HepG2 (cell line): Measurements from ENCODE around the gene DOCK4. TPM values are rescaled to one million over a fixed set of nuclear protein-coding genes. Genes with fewer than 3 reads are reported as not detected.

ENCODE experiments used
- ATAC-seq: fragments of 200-7000 bp; cut with Tn5 transposase; 3 replicates; pipeline ENCODE4 v1.9.1; 2020; ENCODE audit warnings: mild to moderate bottlenecking, moderate library complexity
- BruUV-seq: library from RNA; stranded (reverse); fragments of 400-500 nt; replicated peaks from 2 replicates; lab custom pipeline; 2021; lab: Mats Ljungman, UMichigan
- CTCF ChIA-PET: fragments of 300-600 bp; formaldehyde crosslinking; extraction: SDS; loops from one replicate; lab custom pipeline; 2021; ENCODE audit warnings: low total read pairs, inconsistent platforms, low intra/inter-chr PET ratio; lab: Yijun Ruan, JAX
- POLR2A ChIA-PET: fragments of 350-600 bp; sonication (Branson Sonifier 250); formaldehyde crosslinking; loops from one replicate; lab custom pipeline; 2020; ENCODE audit warnings: antibody characterized with exemption, inconsistent platforms; lab: Yijun Ruan, JAX
- DNase-seq: peaks from one replicate; pipeline ENCODE4 v3.0.0-alpha.2; 2015; ENCODE audit warnings: low spot score
- FAIRE-seq: peaks from 3 replicates; lab custom pipeline; 2011; peaks lifted over from hg19 to GRCh38; lab: Jason Lieb, UNC
- H2AFZ ChIP-seq: one replicate; pipeline ENCODE4 v1.6.1; 2011; ENCODE audit warnings: low read length, inconsistent platforms
- H3K27ac ChIP-seq: fragments of 300-600 bp; 3 replicates; pipeline ENCODE4 v1.8.0; 2011; ENCODE audit warnings: mixed run types, mild to moderate bottlenecking, mixed read lengths, low read length, inconsistent platforms; ENCODE audit not compliant: insufficient read depth; ENCODE audit errors: extremely low read length
- H3K27me3 ChIP-seq, 2 experiments: fragments of 200-600 bp in 1 of 2; 2 replicates in 1 of 2; 3 replicates in 1 of 2; pipeline versions ENCODE4 v1.6.0 to v1.8.0; 2011; ENCODE audit warnings: low read length in 2 of 2, mild to moderate bottlenecking in 2 of 2, moderate library complexity in 2 of 2, inconsistent platforms in 1 of 2; ENCODE audit not compliant: insufficient read depth in 2 of 2, control insufficient read depth in 1 of 2
- H3K36me3 ChIP-seq, 2 experiments: fragments of 200-600 bp in 1 of 2; replicated peaks in 1 of 2; 2 replicates in 1 of 2; 3 replicates in 1 of 2; pipeline versions ENCODE4 v1.5.1 to v1.8.0; 2011; ENCODE audit warnings: low read length in 2 of 2, inconsistent platforms in 1 of 2; ENCODE audit not compliant: insufficient read depth in 2 of 2, control insufficient read depth in 1 of 2
- H3K4me1 ChIP-seq: 2 replicates; pipeline ENCODE4 v1.5.1; 2012; ENCODE audit warnings: low read length, inconsistent platforms; ENCODE audit not compliant: insufficient read depth
- H3K4me2 ChIP-seq: 2 replicates; pipeline ENCODE4 v1.6.0; 2011; ENCODE audit warnings: low read depth, low read length, inconsistent platforms
- H3K4me3 ChIP-seq, 3 experiments: fragments of 200-600 bp in 1 of 3; sonication (generic), shearing (Covaris generic) in 1 of 3; replicated peaks in 1 of 3; 2 replicates each; pipeline ENCODE4 v1.5.1; 2011 to 2016; ENCODE audit warnings: low read length in 3 of 3, inconsistent platforms in 2 of 3, low read depth in 2 of 3, mild to moderate bottlenecking in 2 of 3, control low read depth in 1 of 3, mixed read lengths in 1 of 3; ENCODE audit not compliant: insufficient read depth in 1 of 3
- H3K79me2 ChIP-seq: one replicate; pipeline ENCODE4 v1.6.1; 2011; ENCODE audit warnings: low read length, inconsistent platforms; ENCODE audit not compliant: insufficient read depth
- H3K9ac ChIP-seq: 2 replicates; pipeline ENCODE4 v1.6.0; 2011; ENCODE audit warnings: mild to moderate bottlenecking, low read depth, low read length, inconsistent platforms; ENCODE audit not compliant: insufficient read depth
- H3K9me3 ChIP-seq: 2 replicates; pipeline ENCODE4 v1.5.1; 2012; ENCODE audit warnings: mild to moderate bottlenecking, low read length
- H4K20me1 ChIP-seq: 2 replicates; pipeline ENCODE4 v1.6.0; 2011; ENCODE audit warnings: inconsistent platforms, mild to moderate bottlenecking, low read length, moderate library complexity; ENCODE audit not compliant: insufficient read depth
- EP300 ChIP-seq, 3 experiments: sonication (generic) in 1 of 3; formaldehyde crosslinking in 1 of 3; IDR thresholded peaks; 2 replicates each; pipeline versions ENCODE4 v1.5.1 to v1.6.1; 2011 to 2020; ENCODE audit warnings: low read depth in 2 of 3, low read length in 2 of 3, borderline replicate concordance in 1 of 3, improper control_type of control experiment in 1 of 3, mild to moderate bottlenecking in 1 of 3, missing genetic modification reagents in 1 of 3, moderate library complexity in 1 of 3
- RXRB ChIP-seq: IDR thresholded peaks from 2 replicates; pipeline ENCODE4 v1.6.1; 2016; ENCODE audit warnings: borderline replicate concordance, missing genetic modification reagents, missing compliant biosample characterization
- SOX13 ChIP-seq, 3 experiments: fragments of 450-650 bp in 1 of 3; sonication (generic) in 1 of 3; formaldehyde crosslinking in 1 of 3; IDR thresholded peaks in 2 of 3; conservative IDR thresholded peaks in 1 of 3; 2 replicates each; pipeline versions ENCODE4 v1.5.0 to v1.6.1; 2016 to 2020; ENCODE audit warnings: antibody characterized with exemption in 1 of 3, mild to moderate bottlenecking in 1 of 3, missing compliant biosample characterization in 1 of 3, missing genetic modification reagents in 1 of 3, moderate library complexity in 1 of 3
- SOX5 ChIP-seq: IDR thresholded peaks from 2 replicates; pipeline ENCODE4 v1.6.1; 2016; ENCODE audit warnings: borderline replicate concordance
- THRA ChIP-seq: sonication (generic); formaldehyde crosslinking; IDR thresholded peaks from 2 replicates; pipeline ENCODE4 v1.4.0; 2020; ENCODE audit warnings: missing genetic modification reagents, borderline replicate concordance
- ZNF629 ChIP-seq: sonication (generic); formaldehyde crosslinking; conservative IDR thresholded peaks from 2 replicates; pipeline ENCODE4 v1.5.0; 2020; ENCODE audit warnings: missing genetic modification reagents
- ZNF672 ChIP-seq: sonication (generic); formaldehyde crosslinking; IDR thresholded peaks from 2 replicates; pipeline ENCODE4 v1.8.1; 2022; ENCODE audit warnings: missing genetic modification reagents
- ZNF703 ChIP-seq: sonication (generic); formaldehyde crosslinking; IDR thresholded peaks from 2 replicates; pipeline ENCODE4 v1.5.1; 2020; ENCODE audit warnings: missing genetic modification reagents, mild to moderate bottlenecking, moderate library complexity, borderline replicate concordance
- WGBS: methylation state at CpG from one replicate; pipeline ENCODE4 v1.1.6; 2017; ENCODE audit warnings: low lambda C conversion rate; 5-methylcytosine and 5-hydroxymethylcytosine counted together
- in situ Hi-C: cut with HindIII; loops from 2 replicates; pipeline ENCODE4 v1.10.0; 2017; ENCODE audit warnings: low pct_unique_long_range_greater_than_20kb; ENCODE audit not compliant: extremely low pct_ligation_motif_present
- intact Hi-C: fragments of 100-400 bp; cut with micrococcal nuclease; formaldehyde crosslinking; loops from one replicate; pipeline ENCODE4 v1.10.0; 2022; ENCODE audit not compliant: unreplicated experiment
- polyA plus RNA-seq, 8 experiments: library from polyadenylated mRNA; depleted of rRNA in 3 of 8; stranded (reverse) in 7 of 8; unstranded in 1 of 8; fragments of >200 nt; fragmentation: Illumina TruSeq in 4 of 8; extraction: Trizol in 4 of 8; gene quantifications; 2 replicates each; pipeline versions ENCODE4 v1.2.1 to v1.2.3, GENCODE V29; 2011 to 2016; ENCODE audit warnings: low read depth in 4 of 8, missing spikeins in 1 of 8, mixed read lengths in 1 of 8; ENCODE audit not compliant: insufficient read depth in 1 of 8
- total RNA-seq, 5 experiments: library from RNA; depleted of rRNA; stranded (reverse); fragments of >200 nt; fragmentation: Illumina TruSeq; extraction: Trizol; gene quantifications; 2 replicates each; pipeline ENCODE4 v1.2.3, GENCODE V29; 2016; ENCODE audit warnings: low read depth in 1 of 5
- TF ChIP-seq, protein P1 (sequence below): sonication (generic); formaldehyde crosslinking; conservative IDR thresholded peaks from 2 replicates; pipeline ENCODE4 v1.8.1; 2023; ENCODE audit warnings: missing genetic modification reagents
- TF ChIP-seq, protein P2 (sequence below): sonication (generic); formaldehyde crosslinking; IDR thresholded peaks from 2 replicates; pipeline ENCODE4 v1.4.0; 2020; ENCODE audit warnings: missing genetic modification reagents
- TF ChIP-seq, protein P3 (sequence below): sonication (generic); formaldehyde crosslinking; IDR thresholded peaks from 2 replicates; pipeline ENCODE4 v1.4.0; 2020; ENCODE audit warnings: missing genetic modification reagents, borderline replicate concordance

The DOCK4 gene
- total and polyA plus RNA-seq, 2 of the 13 experiments (the other 11 are each of a cell fraction or from before 2014, with no cell fraction given), result 13.5 to 17.4 TPM

- no peak for TF ChIP-seq ZNF703 (CRISPR knock-in tag)
- no peak for TF ChIP-seq ZNF672
- TF ChIP-seq, protein P1, sequence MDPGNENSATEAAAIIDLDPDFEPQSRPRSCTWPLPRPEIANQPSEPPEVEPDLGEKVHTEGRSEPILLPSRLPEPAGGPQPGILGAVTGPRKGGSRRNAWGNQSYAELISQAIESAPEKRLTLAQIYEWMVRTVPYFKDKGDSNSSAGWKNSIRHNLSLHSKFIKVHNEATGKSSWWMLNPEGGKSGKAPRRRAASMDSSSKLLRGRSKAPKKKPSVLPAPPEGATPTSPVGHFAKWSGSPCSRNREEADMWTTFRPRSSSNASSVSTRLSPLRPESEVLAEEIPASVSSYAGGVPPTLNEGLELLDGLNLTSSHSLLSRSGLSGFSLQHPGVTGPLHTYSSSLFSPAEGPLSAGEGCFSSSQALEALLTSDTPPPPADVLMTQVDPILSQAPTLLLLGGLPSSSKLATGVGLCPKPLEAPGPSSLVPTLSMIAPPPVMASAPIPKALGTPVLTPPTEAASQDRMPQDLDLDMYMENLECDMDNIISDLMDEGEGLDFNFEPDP (CRISPR knock-in tag), result no peak
- TF ChIP-seq, all 625 proteins: peak for 0
These were observed 72.9 kb downstream of the DOCK4 start (continued) for GRCh38 chr7:112133328-112133727.

- FAIRE-seq (no peak), DNase-seq (peak; percentile 69), ATAC-seq (peak; percentile 50; the same call in 2 of the 3 replicates)
- no TSS peak for BruUV-seq
- TF ChIP-seq RXRB (CRISPR knock-in tag) (peak; percentile 51; the same call in 1 of the 2 replicates), EP300 (IDR thresholded peaks at IDR 0.05; ENCODE audit: low read depth in 2 of 2, low read length in 2 of 2) (peak in 1 of 2 experiments; percentile 16; a peak in 1 of 4 replicates), EP300 (CRISPR knock-in tag; IDR thresholded peaks at IDR 0.05; ENCODE audit: borderline replicate concordance) (no peak), SOX13 (IDR thresholded peaks at IDR 0.05) (no peak), SOX13 (CRISPR knock-in tag; conservative IDR thresholded peaks at IDR 0.05 in 1 of 2, IDR thresholded peaks at IDR 0.05 in 1 of 2) (peak in 1 of 2 experiments; percentile 22; a peak in 1 of 4 replicates), THRA (peak; percentile 51; the same call in 1 of the 2 replicates), SOX5 (CRISPR knock-in tag) (peak; percentile 39; the same call in 1 of the 2 replicates), ZNF629 (CRISPR knock-in tag) (no peak)
- TF ChIP-seq, protein P2, sequence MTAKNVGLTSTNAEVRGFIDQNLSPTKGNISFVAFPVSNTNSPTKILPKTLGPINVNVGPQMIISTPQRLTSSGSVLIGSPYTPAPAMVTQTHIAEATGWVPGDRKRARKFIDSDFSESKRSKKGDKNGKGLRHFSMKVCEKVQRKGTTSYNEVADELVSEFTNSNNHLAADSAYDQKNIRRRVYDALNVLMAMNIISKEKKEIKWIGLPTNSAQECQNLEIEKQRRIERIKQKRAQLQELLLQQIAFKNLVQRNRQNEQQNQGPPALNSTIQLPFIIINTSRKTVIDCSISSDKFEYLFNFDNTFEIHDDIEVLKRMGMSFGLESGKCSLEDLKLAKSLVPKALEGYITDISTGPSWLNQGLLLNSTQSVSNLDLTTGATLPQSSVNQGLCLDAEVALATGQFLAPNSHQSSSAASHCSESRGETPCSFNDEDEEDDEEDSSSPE (CRISPR knock-in tag), result no peak
- TF ChIP-seq, protein P3, sequence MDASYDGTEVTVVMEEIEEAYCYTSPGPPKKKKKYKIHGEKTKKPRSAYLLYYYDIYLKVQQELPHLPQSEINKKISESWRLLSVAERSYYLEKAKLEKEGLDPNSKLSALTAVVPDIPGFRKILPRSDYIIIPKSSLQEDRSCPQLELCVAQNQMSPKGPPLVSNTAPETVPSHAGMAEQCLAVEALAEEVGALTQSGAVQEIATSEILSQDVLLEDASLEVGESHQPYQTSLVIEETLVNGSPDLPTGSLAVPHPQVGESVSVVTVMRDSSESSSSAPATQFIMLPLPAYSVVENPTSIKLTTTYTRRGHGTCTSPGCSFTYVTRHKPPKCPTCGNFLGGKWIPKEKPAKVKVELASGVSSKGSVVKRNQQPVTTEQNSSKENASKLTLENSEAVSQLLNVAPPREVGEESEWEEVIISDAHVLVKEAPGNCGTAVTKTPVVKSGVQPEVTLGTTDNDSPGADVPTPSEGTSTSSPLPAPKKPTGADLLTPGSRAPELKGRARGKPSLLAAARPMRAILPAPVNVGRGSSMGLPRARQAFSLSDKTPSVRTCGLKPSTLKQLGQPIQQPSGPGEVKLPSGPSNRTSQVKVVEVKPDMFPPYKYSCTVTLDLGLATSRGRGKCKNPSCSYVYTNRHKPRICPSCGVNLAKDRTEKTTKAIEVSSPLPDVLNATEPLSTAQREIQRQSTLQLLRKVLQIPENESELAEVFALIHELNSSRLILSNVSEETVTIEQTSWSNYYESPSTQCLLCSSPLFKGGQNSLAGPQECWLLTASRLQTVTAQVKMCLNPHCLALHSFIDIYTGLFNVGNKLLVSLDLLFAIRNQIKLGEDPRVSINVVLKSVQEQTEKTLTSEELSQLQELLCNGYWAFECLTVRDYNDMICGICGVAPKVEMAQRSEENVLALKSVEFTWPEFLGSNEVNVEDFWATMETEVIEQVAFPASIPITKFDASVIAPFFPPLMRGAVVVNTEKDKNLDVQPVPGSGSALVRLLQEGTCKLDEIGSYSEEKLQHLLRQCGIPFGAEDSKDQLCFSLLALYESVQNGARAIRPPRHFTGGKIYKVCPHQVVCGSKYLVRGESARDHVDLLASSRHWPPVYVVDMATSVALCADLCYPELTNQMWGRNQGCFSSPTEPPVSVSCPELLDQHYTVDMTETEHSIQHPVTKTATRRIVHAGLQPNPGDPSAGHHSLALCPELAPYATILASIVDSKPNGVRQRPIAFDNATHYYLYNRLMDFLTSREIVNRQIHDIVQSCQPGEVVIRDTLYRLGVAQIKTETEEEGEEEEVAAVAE (CRISPR knock-in tag), result 0 out of 2 replicates have a peak, but pooled peaks have one; percentile 48
- ChIA-PET CTCF (no interaction called here), POLR2A (no interaction called here)
- Histone ChIP-seq H3K36me3 (no peaks in the 10 kb centered on the region), H3K27me3 (no peaks in the 10 kb centered on the region), H3K4me2 (no peak overlapping the region), H3K4me3 (no peak overlapping the region), H4K20me1 (0 out of 2 replicates have a peak, but pooled peaks cover 5% of the 10 kb centered on the region), H2AFZ (no peak overlapping the region), H3K27ac (no peak overlapping the region), H3K79me2 (peaks cover 35% of the 10 kb centered on the region), H3K9ac (no peak overlapping the region), H3K4me1 (peaks cover 56% of the 10 kb centered on the region), H3K9me3 (no peaks in the 10 kb centered on the region)
- WGBS, result 86% methylated on average over 4 of the region's 4 CpGs
- in situ Hi-C loops, result no loop called here
- intact Hi-C loops, result no loop called here
These were observed 74.0 kb downstream of the DOCK4 start for GRCh38 chr7:112132051-112132694.
